Inflammatory macrophage treated with lipopolysaccharide for 1 hour (primary cell): ENCODE measurements around the gene PLEKHA7.

ENCODE experiments used
- DNase-seq, 2 donors: peaks; one replicate each; pipeline ENCODE4 v3.0.0-alpha.2; 2020 to 2022

Gene PLEKHA7

GRCh38 chr11:16833026-16833425 is 181.2 kb downstream of the PLEKHA7 start:
- DNase-seq, result no peak

- no peak for DNase-seq
These were observed 182.0 kb downstream of the PLEKHA7 start for GRCh38 chr11:16832193-16832539.

- DNase-seq, result no peak
These were observed 182.7 kb downstream of the PLEKHA7 start for GRCh38 chr11:16831316-16832192.

GRCh38 chr11:16827139-16827538 is 187.1 kb downstream of the PLEKHA7 start:
- DNase-seq, result no peak

GRCh38 chr11:16825968-16826367 is 188.2 kb downstream of the PLEKHA7 start:
- no peak for DNase-seq

GRCh38 chr11:16825101-16825500 is 189.1 kb downstream of the PLEKHA7 start:
- DNase-seq, result no peak

GRCh38 chr11:16820324-16821092 is 193.7 kb downstream of the PLEKHA7 start:
- DNase-seq, result peak; percentile 60 to 78

- no peak for DNase-seq
These were observed 195.9 kb downstream of the PLEKHA7 start for GRCh38 chr11:16818284-16818683.

- DNase-seq, result peak; percentile 45 to 53
These were observed 196.9 kb downstream of the PLEKHA7 start for GRCh38 chr11:16817351-16817750.

GRCh38 chr11:16816358-16817270 is 197.6 kb downstream of the PLEKHA7 start:
- DNase-seq, result no peak

- peak; percentile 49 to 51 for DNase-seq
These were observed 199.0 kb downstream of the PLEKHA7 start for GRCh38 chr11:16815047-16815767.

- peak; percentile 51 to 64 for DNase-seq
These were observed 199.7 kb downstream of the PLEKHA7 start for GRCh38 chr11:16814410-16815046.

GRCh38 chr11:16813126-16813525 is 201.1 kb downstream of the PLEKHA7 start:
- no peak for DNase-seq

GRCh38 chr11:16812274-16812673 is 201.9 kb downstream of the PLEKHA7 start:
- no peak for DNase-seq

GRCh38 chr11:16811136-16812020 is 202.8 kb downstream of the PLEKHA7 start:
- DNase-seq, result no peak

- no peak for DNase-seq
These were observed 204.1 kb downstream of the PLEKHA7 start for GRCh38 chr11:16809886-16810668.

GRCh38 chr11:16807306-16807705 is 206.9 kb downstream of the PLEKHA7 start:
- DNase-seq, result peak; percentile 76 to 93

- DNase-seq, result no peak
These were observed 207.4 kb downstream of the PLEKHA7 start for GRCh38 chr11:16806791-16807190.

GRCh38 chr11:16805938-16806337 is 208.3 kb downstream of the PLEKHA7 start:
- DNase-seq, result no peak
